ENCODE data around the gene LMX1B.

Gene LMX1B

DNA sequence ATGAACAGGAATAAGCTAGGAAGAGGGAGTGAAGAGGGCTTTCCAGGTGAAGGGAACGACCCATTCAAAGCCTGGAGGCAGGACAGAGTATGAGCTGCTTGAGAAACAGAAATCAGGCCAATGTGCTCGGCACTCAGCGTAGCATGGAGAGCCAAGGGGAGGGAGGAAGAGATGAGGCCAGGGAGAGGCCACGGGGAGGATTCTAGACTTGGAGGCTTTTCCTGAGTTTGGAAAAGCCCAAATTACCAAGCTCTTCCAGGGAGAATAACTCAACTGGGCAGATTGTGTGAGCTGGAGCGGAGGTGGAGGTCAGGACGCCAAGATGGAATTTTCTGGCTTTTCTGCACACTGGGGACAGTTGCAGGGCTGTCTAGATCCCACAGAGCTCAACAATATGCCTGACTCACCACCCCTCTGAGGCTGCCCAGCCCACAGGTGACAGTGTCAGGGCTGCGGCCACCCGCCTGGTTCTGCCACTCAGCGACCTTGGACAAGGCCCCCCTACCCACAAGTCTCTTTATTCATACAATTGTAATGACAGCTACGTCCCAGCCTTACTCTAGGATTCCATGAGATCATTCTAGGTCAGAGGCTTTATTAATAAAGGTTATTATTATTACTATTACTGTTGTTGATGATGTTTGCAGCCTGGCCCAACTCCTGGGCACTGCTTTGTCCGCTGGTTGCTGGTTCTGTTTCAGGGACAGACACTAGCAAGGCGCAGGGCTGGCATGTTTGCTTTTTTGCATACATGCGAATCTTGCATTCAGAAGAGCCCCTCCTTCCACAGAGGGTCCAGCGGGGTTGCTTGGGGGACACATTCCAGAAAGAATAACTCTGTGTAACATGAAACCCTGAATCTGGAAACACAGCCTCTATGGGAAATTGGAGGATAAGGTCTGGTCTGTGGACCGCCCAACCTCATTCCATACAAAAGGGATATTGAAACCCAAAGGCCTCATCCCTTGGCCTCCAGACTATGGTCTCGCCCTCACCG is 9.4 kb upstream of the LMX1B start:
- Histone ChIP-seq H3K4me1 (ENCODE audit: control insufficient read depth in 1 of 2, insufficient read depth in 2 of 2, low read length in 2 of 2) (no peaks in the 10 kb centered on the region), H3K9me3 (ENCODE audit: control insufficient read depth in 1 of 2, low read length in 2 of 2) (no peaks in the 10 kb centered on the region), H3K36me3 (ENCODE audit: control insufficient read depth in 1 of 2, insufficient read depth in 2 of 2, low read length in 2 of 2) (no peaks in the 10 kb centered on the region), H3K4me3 (ENCODE audit: low read depth in 1 of 2, low read length in 2 of 2) (no peak overlapping the region), H3K27me3 (ENCODE audit: control insufficient read depth in 1 of 2, insufficient read depth in 2 of 2, low read length in 2 of 2) (peaks cover 10 to 11% of the 10 kb centered on the region in 2 donors), H3K9ac (ENCODE audit: low read depth in 1 of 2, low read length in 2 of 2) (no peak overlapping the region), H3K27ac (ENCODE audit: low read depth, low read length) (no peak overlapping the region)

DNA sequence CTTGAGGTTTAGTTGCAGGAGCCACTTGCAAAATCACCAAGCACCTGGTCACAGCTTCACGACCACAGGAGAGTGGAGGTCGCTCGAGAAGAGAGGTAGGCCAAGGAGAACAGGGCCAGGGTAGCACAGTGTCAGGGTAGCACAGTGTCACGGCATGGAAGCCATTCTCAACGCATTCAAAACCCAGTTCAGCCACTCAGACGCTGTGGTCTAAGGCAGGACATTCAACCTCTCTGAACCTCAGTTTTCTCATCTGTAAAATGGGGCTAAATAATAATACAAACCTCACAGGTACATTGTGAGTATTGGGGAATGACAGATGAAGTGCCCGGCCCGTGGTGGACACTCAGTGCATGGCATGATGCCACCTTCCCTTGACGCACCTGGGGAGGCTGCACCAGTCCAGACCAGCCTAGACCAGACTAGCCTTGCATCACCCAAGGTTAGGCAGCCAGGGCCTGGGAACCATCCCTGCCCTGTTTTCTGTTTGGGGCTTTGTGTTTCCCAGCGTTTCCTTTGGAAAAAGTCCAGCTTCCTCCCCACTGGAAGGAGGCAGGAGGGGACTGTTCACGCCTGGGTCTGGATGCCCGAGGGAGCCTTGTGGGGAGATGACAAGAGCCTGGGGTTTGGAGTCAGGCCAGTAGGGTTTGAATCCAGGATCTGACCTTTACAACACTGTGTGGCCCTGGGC is 7.8 kb upstream of the LMX1B start:
- Histone ChIP-seq H3K36me3 (ENCODE audit: control insufficient read depth in 1 of 2, insufficient read depth in 2 of 2, low read length in 2 of 2) (no peaks in the 10 kb centered on the region), H3K9ac (ENCODE audit: low read depth in 1 of 2, low read length in 2 of 2) (no peak overlapping the region), H3K9me3 (ENCODE audit: control insufficient read depth in 1 of 2, low read length in 2 of 2) (no peaks in the 10 kb centered on the region), H3K4me3 (ENCODE audit: low read depth in 1 of 2, low read length in 2 of 2) (no peak overlapping the region), H3K27ac (ENCODE audit: low read depth, low read length) (no peak overlapping the region), H3K27me3 (ENCODE audit: control insufficient read depth in 1 of 2, insufficient read depth in 2 of 2, low read length in 2 of 2) (peaks cover 25 to 26% of the 10 kb centered on the region in 2 donors), H3K4me1 (ENCODE audit: control insufficient read depth in 1 of 2, insufficient read depth in 2 of 2, low read length in 2 of 2) (peaks cover 0 to 3% of the 10 kb centered on the region in 2 donors)

DNA sequence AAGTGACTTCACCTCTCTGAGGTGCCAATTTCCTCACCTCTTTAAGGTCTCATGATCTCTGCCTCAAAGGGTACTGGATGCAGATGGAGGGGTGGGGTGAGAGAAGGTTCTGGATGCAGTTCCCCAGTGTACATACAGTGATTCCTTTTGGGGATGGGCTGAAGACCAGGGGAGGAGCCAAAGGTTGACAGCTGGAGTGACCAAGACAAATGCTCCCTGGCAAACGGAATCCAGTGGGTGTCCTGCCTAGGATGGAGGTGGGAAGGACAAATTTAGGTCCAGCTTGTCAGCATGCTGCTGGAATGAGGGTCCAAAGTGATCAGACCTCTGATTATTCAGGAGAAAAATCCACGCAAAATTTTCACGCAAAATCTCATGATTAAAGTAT is 7.3 kb upstream of the LMX1B start:
- Histone ChIP-seq H3K4me1 (ENCODE audit: control insufficient read depth in 1 of 2, insufficient read depth in 2 of 2, low read length in 2 of 2) (peaks cover 5 to 9% of the 10 kb centered on the region in 2 donors), H3K9me3 (ENCODE audit: control insufficient read depth in 1 of 2, low read length in 2 of 2) (no peaks in the 10 kb centered on the region), H3K27ac (ENCODE audit: low read depth, low read length) (no peak overlapping the region), H3K4me3 (ENCODE audit: low read depth in 1 of 2, low read length in 2 of 2) (no peak overlapping the region), H3K27me3 (ENCODE audit: control insufficient read depth in 1 of 2, insufficient read depth in 2 of 2, low read length in 2 of 2) (peaks cover 30 to 32% of the 10 kb centered on the region in 2 donors), H3K36me3 (ENCODE audit: control insufficient read depth in 1 of 2, insufficient read depth in 2 of 2, low read length in 2 of 2) (no peaks in the 10 kb centered on the region), H3K9ac (ENCODE audit: low read depth in 1 of 2, low read length in 2 of 2) (no peak overlapping the region)

GRCh38 chr9:126607086-126607485 is 6.6 kb upstream of the LMX1B start:
- Histone ChIP-seq H3K27ac (ENCODE audit: low read depth, low read length) (no peak overlapping the region), H3K4me1 (ENCODE audit: control insufficient read depth in 1 of 2, insufficient read depth in 2 of 2, low read length in 2 of 2) (peaks cover 6 to 13% of the 10 kb centered on the region in 2 donors), H3K36me3 (ENCODE audit: control insufficient read depth in 1 of 2, insufficient read depth in 2 of 2, low read length in 2 of 2) (no peaks in the 10 kb centered on the region), H3K27me3 (ENCODE audit: control insufficient read depth in 1 of 2, insufficient read depth in 2 of 2, low read length in 2 of 2) (peaks cover 36 to 37% of the 10 kb centered on the region in 2 donors), H3K9me3 (ENCODE audit: control insufficient read depth in 1 of 2, low read length in 2 of 2) (no peaks in the 10 kb centered on the region), H3K9ac (ENCODE audit: low read depth in 1 of 2, low read length in 2 of 2) (no peak overlapping the region), H3K4me3 (ENCODE audit: low read depth in 1 of 2, low read length in 2 of 2) (no peak overlapping the region)

DNA sequence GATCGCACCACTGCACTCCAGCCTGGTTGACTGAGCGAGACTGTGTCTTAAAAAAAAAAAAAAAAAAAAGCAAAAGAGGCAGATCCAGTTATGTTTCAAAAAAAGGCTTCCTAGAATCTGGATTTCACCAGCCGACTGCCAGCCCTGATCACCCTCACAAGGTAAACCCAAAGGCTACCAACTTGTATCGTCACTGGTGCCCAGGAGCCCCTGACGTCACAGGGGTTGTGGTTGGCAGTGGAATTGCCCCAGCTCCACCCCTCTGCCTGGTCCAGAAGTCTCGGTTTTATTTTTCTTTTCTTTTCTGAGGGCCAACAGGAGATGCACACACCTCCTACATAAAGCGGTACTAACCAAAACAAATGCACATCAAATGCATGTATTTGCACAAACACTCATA is 6.0 kb upstream of the LMX1B start:
- H3K9ac ChIP-seq (ENCODE audit: low read depth in 1 of 2, low read length in 2 of 2), result no peak overlapping the region
- H3K36me3 ChIP-seq (ENCODE audit: control insufficient read depth in 1 of 2, insufficient read depth in 2 of 2, low read length in 2 of 2), result no peaks in the 10 kb centered on the region
- peaks cover 6 to 17% of the 10 kb centered on the region in 2 donors for H3K4me1 ChIP-seq (ENCODE audit: control insufficient read depth in 1 of 2, insufficient read depth in 2 of 2, low read length in 2 of 2)
- H3K4me3 ChIP-seq (ENCODE audit: low read depth in 1 of 2, low read length in 2 of 2), result no peak overlapping the region
- no peaks in the 10 kb centered on the region for H3K9me3 ChIP-seq (ENCODE audit: control insufficient read depth in 1 of 2, low read length in 2 of 2)
- peaks cover 40 to 41% of the 10 kb centered on the region in 2 donors for H3K27me3 ChIP-seq (ENCODE audit: control insufficient read depth in 1 of 2, insufficient read depth in 2 of 2, low read length in 2 of 2)
- no peak overlapping the region for H3K27ac ChIP-seq (ENCODE audit: low read depth, low read length)

GRCh38 chr9:126608551-126608950 is 5.2 kb upstream of the LMX1B start:
- no peak overlapping the region for H3K9ac ChIP-seq (ENCODE audit: low read depth in 1 of 2, low read length in 2 of 2)
- H3K9me3 ChIP-seq (ENCODE audit: control insufficient read depth in 1 of 2, low read length in 2 of 2), result no peaks in the 10 kb centered on the region
- peaks cover 6 to 21% of the 10 kb centered on the region in 2 donors for H3K4me1 ChIP-seq (ENCODE audit: control insufficient read depth in 1 of 2, insufficient read depth in 2 of 2, low read length in 2 of 2)
- no peak overlapping the region for H3K4me3 ChIP-seq (ENCODE audit: low read depth in 1 of 2, low read length in 2 of 2)
- no peaks in the 10 kb centered on the region for H3K36me3 ChIP-seq (ENCODE audit: control insufficient read depth in 1 of 2, insufficient read depth in 2 of 2, low read length in 2 of 2)
- H3K27ac ChIP-seq (ENCODE audit: low read depth, low read length), result no peak overlapping the region
- H3K27me3 ChIP-seq (ENCODE audit: control insufficient read depth in 1 of 2, insufficient read depth in 2 of 2, low read length in 2 of 2), result peaks cover 46 to 48% of the 10 kb centered on the region in 2 donors

- no peak overlapping the region for H3K27ac ChIP-seq (ENCODE audit: low read depth, low read length)
- H3K27me3 ChIP-seq (ENCODE audit: control insufficient read depth in 1 of 2, insufficient read depth in 2 of 2, low read length in 2 of 2), result peaks cover 44 to 48% of the 10 kb centered on the region in 2 donors
- H3K4me3 ChIP-seq (ENCODE audit: low read depth in 1 of 2, low read length in 2 of 2), result no peak overlapping the region
- H3K4me1 ChIP-seq (ENCODE audit: control insufficient read depth in 1 of 2, insufficient read depth in 2 of 2, low read length in 2 of 2), result peaks cover 6 to 21% of the 10 kb centered on the region in 2 donors
- no peaks in the 10 kb centered on the region for H3K9me3 ChIP-seq (ENCODE audit: control insufficient read depth in 1 of 2, low read length in 2 of 2)
- H3K9ac ChIP-seq (ENCODE audit: low read depth in 1 of 2, low read length in 2 of 2), result no peak overlapping the region
- no peaks in the 10 kb centered on the region for H3K36me3 ChIP-seq (ENCODE audit: control insufficient read depth in 1 of 2, insufficient read depth in 2 of 2, low read length in 2 of 2)
These were observed 4.5 kb upstream of the LMX1B start for GRCh38 chr9:126609191-126609590.

- peaks cover 49 to 54% of the 10 kb centered on the region in 2 donors for H3K27me3 ChIP-seq (ENCODE audit: control insufficient read depth in 1 of 2, insufficient read depth in 2 of 2, low read length in 2 of 2)
- H3K36me3 ChIP-seq (ENCODE audit: control insufficient read depth in 1 of 2, insufficient read depth in 2 of 2, low read length in 2 of 2), result no peaks in the 10 kb centered on the region
- H3K4me3 ChIP-seq (ENCODE audit: low read depth in 1 of 2, low read length in 2 of 2), result no peak overlapping the region
- H3K27ac ChIP-seq (ENCODE audit: low read depth, low read length), result no peak overlapping the region
- peaks cover 6 to 24% of the 10 kb centered on the region in 2 donors for H3K4me1 ChIP-seq (ENCODE audit: control insufficient read depth in 1 of 2, insufficient read depth in 2 of 2, low read length in 2 of 2)
- H3K9ac ChIP-seq (ENCODE audit: low read depth in 1 of 2, low read length in 2 of 2), result no peak overlapping the region
- no peaks in the 10 kb centered on the region for H3K9me3 ChIP-seq (ENCODE audit: control insufficient read depth in 1 of 2, low read length in 2 of 2)
These were observed 3.9 kb upstream of the LMX1B start for GRCh38 chr9:126609711-126610388.

DNA sequence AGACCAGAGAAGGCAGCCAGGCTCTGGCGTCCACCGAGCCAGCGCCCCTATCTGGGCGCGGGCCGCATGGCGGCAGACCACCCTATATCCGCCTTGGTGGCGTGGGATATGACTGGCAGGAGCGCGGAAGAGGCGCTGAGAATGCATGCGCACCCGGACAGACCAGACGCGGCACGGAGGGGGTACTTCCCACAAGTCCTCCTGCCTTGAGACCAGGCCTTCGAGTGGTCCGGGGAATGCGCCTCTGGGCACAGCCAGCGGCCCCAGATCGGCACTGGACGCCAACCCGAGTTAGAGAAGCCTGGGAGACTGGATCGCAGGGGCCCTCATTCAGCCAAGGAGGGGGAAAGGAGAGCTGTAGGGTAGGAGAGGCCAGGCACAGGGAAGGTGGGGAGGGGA is 2.5 kb upstream of the LMX1B start:
- Histone ChIP-seq H3K4me1 (ENCODE audit: control insufficient read depth in 1 of 2, insufficient read depth in 2 of 2, low read length in 2 of 2) (peaks cover 6 to 25% of the 10 kb centered on the region in 2 donors), H3K27me3 (ENCODE audit: control insufficient read depth in 1 of 2, insufficient read depth in 2 of 2, low read length in 2 of 2) (peaks cover 61% of the 10 kb centered on the region in 2 donors), H3K36me3 (ENCODE audit: control insufficient read depth in 1 of 2, insufficient read depth in 2 of 2, low read length in 2 of 2) (no peaks in the 10 kb centered on the region), H3K9ac (ENCODE audit: low read depth in 1 of 2, low read length in 2 of 2) (no peak overlapping the region), H3K4me3 (ENCODE audit: low read depth in 1 of 2, low read length in 2 of 2) (no peak overlapping the region), H3K9me3 (ENCODE audit: control insufficient read depth in 1 of 2, low read length in 2 of 2) (no peaks in the 10 kb centered on the region), H3K27ac (ENCODE audit: low read depth, low read length) (no peak overlapping the region)
